Endodermal cell (in vitro differentiated cells): ENCODE results near the gene PSMD5. TPM values are rescaled to one million over a fixed set of nuclear protein-coding genes. Genes with fewer than 3 reads are reported as not detected.

ENCODE experiments used
- DNase-seq: peaks from one replicate; pipeline ENCODE4 v3.0.0-alpha.2; 2017
- H3K27ac ChIP-seq: 2 replicates; pipeline ENCODE4 v1.5.1; 2013; ENCODE audit warnings: mild to moderate bottlenecking, low read depth, low read length, moderate library complexity
- H3K27me3 ChIP-seq: 2 replicates; pipeline ENCODE4 v1.6.1; 2013; ENCODE audit warnings: mild to moderate bottlenecking, low read length, moderate library complexity; ENCODE audit not compliant: insufficient read depth, control insufficient read depth, poor library complexity, severe bottlenecking
- H3K36me3 ChIP-seq: 2 replicates; pipeline ENCODE4 v1.7.0; 2013; ENCODE audit warnings: mild to moderate bottlenecking, low read length, moderate library complexity; ENCODE audit not compliant: control insufficient read depth, insufficient read depth
- H3K4me1 ChIP-seq: one replicate; pipeline ENCODE4 v1.7.0; 2013; ENCODE audit warnings: low read length; ENCODE audit not compliant: control insufficient read depth, insufficient read depth
- H3K4me3 ChIP-seq: 2 replicates; pipeline ENCODE4 v1.5.1; 2013; ENCODE audit warnings: mild to moderate bottlenecking, low read length, moderate library complexity
- H3K9ac ChIP-seq: 2 replicates; pipeline ENCODE4 v1.6.1; 2013; ENCODE audit warnings: mild to moderate bottlenecking, low read length, moderate library complexity; ENCODE audit not compliant: poor library complexity, severe bottlenecking; ENCODE audit errors: extremely low read depth
- H3K9me3 ChIP-seq: 2 replicates; pipeline ENCODE4 v1.6.1; 2013; ENCODE audit warnings: mild to moderate bottlenecking, low read length, moderate library complexity; ENCODE audit not compliant: control insufficient read depth
- H3K27ac Mint-ChIP-seq: 2 replicates; pipeline ENCODE4 v1.8.0; 2020; ENCODE audit warnings: mixed read lengths
- H3K27me3 Mint-ChIP-seq: 2 replicates; pipeline ENCODE4 v1.8.0; 2021; ENCODE audit warnings: mild to moderate bottlenecking, mixed read lengths; ENCODE audit not compliant: insufficient read depth
- H3K36me3 Mint-ChIP-seq: 2 replicates; pipeline ENCODE4 v1.8.0; 2020; ENCODE audit warnings: low read depth, mixed read lengths
- H3K4me1 Mint-ChIP-seq: 2 replicates; pipeline ENCODE4 v1.8.0; 2020; ENCODE audit warnings: mixed read lengths
- H3K4me3 Mint-ChIP-seq: 2 replicates; pipeline ENCODE4 v1.8.0; 2020; ENCODE audit warnings: mild to moderate bottlenecking, moderate library complexity, mixed read lengths
- H3K9me3 Mint-ChIP-seq: 2 replicates; pipeline ENCODE4 v1.8.0; 2020; ENCODE audit warnings: mild to moderate bottlenecking, mixed read lengths
- CTCF ChIP-seq: fragments of 200-600 bp; sonication (generic); conservative IDR thresholded peaks from 2 replicates; pipeline ENCODE4 v1.5.0; 2021; ENCODE audit warnings: antibody characterized with exemption, mild to moderate bottlenecking
- WGBS, 2 experiments: methylation state at CpG; one replicate each; pipeline versions ENCODE4 v1.1.5 to v1.1.7; 2013; ENCODE audit warnings: missing lambda C conversion rate in 2 of 2, mixed read lengths in 1 of 2; ENCODE audit not compliant: insufficient coverage in 1 of 2, insufficient read length in 1 of 2; 5-methylcytosine and 5-hydroxymethylcytosine counted together
- total RNA-seq, 2 donors: library from RNA; stranded (reverse); fragmentation: NEBNext Ultra II Directional in 1 of 2; extraction: Animal tissue kit (Norgen Biotek cat#: 25700) in 1 of 2; gene quantifications; 2 replicates in 1 of 2; 3 replicates in 1 of 2; pipeline ENCODE4 v1.2.1, GENCODE V29; 2021

Gene PSMD5
- total RNA-seq, 2 donors from 2014 or later = 21.8 to 52.7 TPM

GRCh38 chr9:120774719-120775118, 68.0 kb downstream of the PSMD5 start:
- Histone ChIP-seq H3K4me1 (peaks cover 5% of the 10 kb centered on the region), H3K27ac (no peak overlapping the region), H3K27me3 (no peaks in the 10 kb centered on the region), H3K36me3 (peaks cover 75% of the 10 kb centered on the region), H3K9me3 (no peaks in the 10 kb centered on the region), H3K9ac (no peak overlapping the region), H3K4me3 (no peak overlapping the region)
- H3K9me3 Mint-ChIP-seq = no peaks in the 10 kb centered on the region
- peak; percentile 12 for TF ChIP-seq CTCF
- H3K36me3 Mint-ChIP-seq = peaks cover 78% of the 10 kb centered on the region
- no peak for DNase-seq
- H3K27me3 Mint-ChIP-seq = no peaks in the 10 kb centered on the region
- WGBS, 2 experiments = 92 to 96% methylated on average over 4 of the region's 4 CpGs
- H3K4me3 Mint-ChIP-seq = no peak overlapping the region
- peaks cover 7% of the 10 kb centered on the region for H3K4me1 Mint-ChIP-seq
- H3K27ac Mint-ChIP-seq = no peak overlapping the region

- no peaks in the 10 kb centered on the region for H3K27me3 Mint-ChIP-seq
- H3K4me1 ChIP-seq = peaks cover 5% of the 10 kb centered on the region
- no peak for DNase-seq
- no peak overlapping the region for H3K27ac ChIP-seq
- peaks cover 75% of the 10 kb centered on the region for H3K36me3 Mint-ChIP-seq
- no peak for TF ChIP-seq CTCF
- H3K27ac Mint-ChIP-seq = no peak overlapping the region
- H3K4me3 ChIP-seq = no peak overlapping the region
- peaks cover 62% of the 10 kb centered on the region for H3K36me3 ChIP-seq
- H3K27me3 ChIP-seq = no peaks in the 10 kb centered on the region
- 92 to 94% methylated on average over 2 to 3 of the region's 3 CpGs for WGBS, 2 experiments
- no peaks in the 10 kb centered on the region for H3K9me3 ChIP-seq
- peaks cover 12% of the 10 kb centered on the region for H3K4me1 Mint-ChIP-seq
- no peak overlapping the region for H3K9ac ChIP-seq
- H3K9me3 Mint-ChIP-seq = no peaks in the 10 kb centered on the region
- H3K4me3 Mint-ChIP-seq = no peak overlapping the region
These were observed 69.5 kb downstream of the PSMD5 start for GRCh38 chr9:120773256-120773655.

GRCh38 chr9:120770931-120771330, 71.8 kb downstream of the PSMD5 start:
- H3K4me1 Mint-ChIP-seq = peaks cover 31% of the 10 kb centered on the region

More at GRCh38 chr9:120770931-120771330, 71.8 kb downstream of the PSMD5 start:
- WGBS, 2 experiments = 83 to 98% methylated on average over 1 to 4 of the region's 4 CpGs
- no peaks in the 10 kb centered on the region for H3K9me3 ChIP-seq
- peaks cover 74% of the 10 kb centered on the region for H3K36me3 Mint-ChIP-seq
- DNase-seq = no peak
- H3K27me3 ChIP-seq = no peaks in the 10 kb centered on the region
- no peak overlapping the region for H3K4me3 ChIP-seq
- no peak overlapping the region for H3K4me3 Mint-ChIP-seq
- no peaks in the 10 kb centered on the region for H3K27me3 Mint-ChIP-seq
- no peak overlapping the region for H3K27ac ChIP-seq
- TF ChIP-seq CTCF = no peak
- H3K27ac Mint-ChIP-seq = no peak overlapping the region
- H3K9ac ChIP-seq = no peak overlapping the region
- H3K9me3 Mint-ChIP-seq = no peaks in the 10 kb centered on the region
- H3K36me3 ChIP-seq = peaks cover 56% of the 10 kb centered on the region
- peaks cover 8% of the 10 kb centered on the region for H3K4me1 ChIP-seq
